ES-I3 (cell line): ENCODE measurements around the gene ATP6AP2.

ENCODE experiments used
- H3K36me3 ChIP-seq: 2 replicates; pipeline ENCODE4 v1.6.1; 2013; ENCODE audit warnings: mild to moderate bottlenecking, low read length, control low read depth, moderate library complexity; ENCODE audit not compliant: insufficient read depth
- H3K4me1 ChIP-seq: 2 replicates; pipeline ENCODE4 v1.6.1; 2013; ENCODE audit warnings: mild to moderate bottlenecking, control low read depth, low read length; ENCODE audit not compliant: insufficient read depth
- H3K9ac ChIP-seq: 2 replicates; pipeline ENCODE4 v1.6.1; 2013; ENCODE audit warnings: low read depth, mild to moderate bottlenecking, low read length, moderate library complexity
- H3K9me3 ChIP-seq: 2 replicates; pipeline ENCODE4 v1.6.1; 2013; ENCODE audit warnings: mild to moderate bottlenecking, low read length, moderate library complexity; ENCODE audit not compliant: control insufficient read depth, insufficient read depth

The ATP6AP2 gene

DNA sequence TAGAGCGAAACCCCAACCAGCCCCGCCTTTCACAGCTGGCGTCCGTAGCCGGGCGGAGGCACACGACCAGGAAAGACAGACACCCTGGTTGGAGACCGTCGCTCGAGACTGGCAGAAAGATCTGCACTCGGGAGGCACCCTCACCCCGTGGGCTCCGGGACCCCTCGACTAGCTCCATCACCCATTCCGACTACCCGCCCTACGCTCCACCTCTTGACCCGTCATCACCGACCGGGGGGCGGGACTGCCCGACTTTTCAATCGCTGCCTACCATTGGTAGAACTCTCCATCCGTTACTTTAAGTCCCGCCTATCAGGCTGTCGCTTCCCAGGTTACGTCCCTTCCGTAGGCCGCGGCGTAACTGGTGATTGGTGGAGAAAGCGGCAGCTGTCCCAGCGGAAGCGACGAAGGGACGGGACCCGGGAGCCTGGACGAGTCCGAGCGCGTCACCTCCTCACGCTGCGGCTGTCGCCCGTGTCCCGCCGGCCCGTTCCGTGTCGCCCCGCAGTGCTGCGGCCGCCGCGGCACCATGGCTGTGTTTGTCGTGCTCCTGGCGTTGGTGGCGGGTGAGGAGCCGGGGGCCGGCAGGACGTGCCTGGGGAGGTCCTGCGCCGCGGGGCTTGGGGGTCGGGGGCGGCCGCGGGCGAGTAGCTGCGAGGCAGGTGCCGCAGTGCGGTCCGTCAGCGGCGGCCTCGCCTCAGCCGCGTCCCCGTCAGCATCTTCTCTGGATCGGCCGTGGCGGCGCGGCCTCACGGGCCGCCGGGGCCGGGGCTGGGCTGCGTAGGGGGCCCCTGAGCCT lies at the start of gene ATP6AP2:
ATP6AP2 (plus strand) TSS at position 434 of the 799 bp plus-strand sequence; CDS start at position 530, 96 bp downstream.
- no peaks in the 10 kb centered on the region for H3K9me3 ChIP-seq
- no peaks in the 10 kb centered on the region for H3K4me1 ChIP-seq
- H3K36me3 ChIP-seq = no peaks in the 10 kb centered on the region
- peak within 1 kb of the TSS; percentile 78 for H3K9ac ChIP-seq

- Histone ChIP-seq H3K36me3 (no peaks in the 10 kb centered on the region), H3K9ac (no peak overlapping the region), H3K9me3 (no peaks in the 10 kb centered on the region), H3K4me1 (peaks cover 3% of the 10 kb centered on the region; the same call in 1 of the 2 replicates)
These were observed 49.5 kb upstream of the ATP6AP2 start for GRCh38 chrX:40531056-40531826.

GRCh38 chrX:40537310-40537709 lies 43.5 kb upstream of the ATP6AP2 start:
- no peaks in the 10 kb centered on the region for H3K9me3 ChIP-seq
- H3K9ac ChIP-seq = no peak overlapping the region
- peaks cover 7% of the 10 kb centered on the region; the same call in 1 of the 2 replicates for H3K4me1 ChIP-seq
- H3K36me3 ChIP-seq = no peaks in the 10 kb centered on the region

- Histone ChIP-seq H3K9ac (no peak overlapping the region), H3K36me3 (no peaks in the 10 kb centered on the region), H3K9me3 (no peaks in the 10 kb centered on the region), H3K4me1 (peaks cover 7% of the 10 kb centered on the region; the same call in 1 of the 2 replicates)
These were observed 42.4 kb upstream of the ATP6AP2 start for GRCh38 chrX:40538406-40538805.

- Histone ChIP-seq H3K9me3 (no peaks in the 10 kb centered on the region), H3K9ac (peak overlapping the region; percentile 30; the same call in 1 of the 2 replicates), H3K4me1 (peaks cover 7% of the 10 kb centered on the region; the same call in 1 of the 2 replicates), H3K36me3 (no peaks in the 10 kb centered on the region)
These were observed 41.3 kb upstream of the ATP6AP2 start for GRCh38 chrX:40539214-40540142.

- Histone ChIP-seq H3K4me1 (peaks cover 7% of the 10 kb centered on the region; the same call in 1 of the 2 replicates), H3K9me3 (no peaks in the 10 kb centered on the region), H3K36me3 (no peaks in the 10 kb centered on the region), H3K9ac (no peak overlapping the region)
These were observed 38.6 kb upstream of the ATP6AP2 start for GRCh38 chrX:40542208-40542607.

GRCh38 chrX:40542972-40543371 lies 37.8 kb upstream of the ATP6AP2 start:
- Histone ChIP-seq H3K9me3 (no peaks in the 10 kb centered on the region), H3K36me3 (no peaks in the 10 kb centered on the region), H3K4me1 (peaks cover 7% of the 10 kb centered on the region; the same call in 1 of the 2 replicates), H3K9ac (no peak overlapping the region)

- no peak overlapping the region for H3K9ac ChIP-seq
- no peaks in the 10 kb centered on the region for H3K36me3 ChIP-seq
- H3K9me3 ChIP-seq = no peaks in the 10 kb centered on the region
- peaks cover 7% of the 10 kb centered on the region; the same call in 1 of the 2 replicates for H3K4me1 ChIP-seq
These were observed 37.0 kb upstream of the ATP6AP2 start for GRCh38 chrX:40543661-40544328.

- H3K4me1 ChIP-seq = peaks cover 3% of the 10 kb centered on the region; the same call in 1 of the 2 replicates
- H3K9ac ChIP-seq = no peak overlapping the region
- H3K36me3 ChIP-seq = no peaks in the 10 kb centered on the region
- H3K9me3 ChIP-seq = no peaks in the 10 kb centered on the region
These were observed 36.2 kb upstream of the ATP6AP2 start for GRCh38 chrX:40544343-40545266.

GRCh38 chrX:40546870-40547269 lies 33.9 kb upstream of the ATP6AP2 start:
- H3K9me3 ChIP-seq = no peaks in the 10 kb centered on the region
- no peaks in the 10 kb centered on the region for H3K36me3 ChIP-seq
- H3K4me1 ChIP-seq = no peaks in the 10 kb centered on the region; the same call in 1 of the 2 replicates
- H3K9ac ChIP-seq = no peak overlapping the region

- no peaks in the 10 kb centered on the region for H3K36me3 ChIP-seq
- H3K9ac ChIP-seq = no peak overlapping the region
- no peaks in the 10 kb centered on the region for H3K4me1 ChIP-seq
- H3K9me3 ChIP-seq = no peaks in the 10 kb centered on the region
These were observed 30.7 kb upstream of the ATP6AP2 start for GRCh38 chrX:40550066-40550465.

- Histone ChIP-seq H3K4me1 (no peaks in the 10 kb centered on the region), H3K9me3 (no peaks in the 10 kb centered on the region), H3K9ac (no peak overlapping the region), H3K36me3 (no peaks in the 10 kb centered on the region)
These were observed 28.0 kb upstream of the ATP6AP2 start for GRCh38 chrX:40552768-40553167.

DNA sequence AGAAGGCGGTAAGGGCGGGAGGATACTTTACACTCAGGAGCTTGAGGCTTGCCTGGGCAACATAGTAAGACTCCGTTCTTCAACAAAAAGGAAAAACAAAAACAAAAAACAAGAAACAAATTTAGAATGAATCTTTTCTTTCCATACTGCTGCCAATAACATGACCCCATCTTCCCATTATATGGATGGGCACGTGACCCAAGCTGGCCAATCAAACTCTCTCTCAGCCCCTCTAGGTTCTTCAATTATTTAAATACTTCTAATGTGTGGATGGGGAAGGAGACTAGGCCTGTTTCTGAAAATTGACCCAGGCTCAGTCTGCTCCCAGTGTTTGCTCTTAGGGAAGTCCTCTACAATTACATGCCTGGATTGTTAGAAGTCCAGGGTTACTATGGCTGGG lies 22.2 kb upstream of the ATP6AP2 start:
- Histone ChIP-seq H3K36me3 (no peaks in the 10 kb centered on the region), H3K9ac (no peak overlapping the region), H3K4me1 (no peaks in the 10 kb centered on the region), H3K9me3 (no peaks in the 10 kb centered on the region)
